ENCODE measurements around the gene TARBP1. TPM values are rescaled to one million over a fixed set of nuclear protein-coding genes. Genes with fewer than 3 reads are reported as not detected.
A peak's percentile ranks its signal among the peaks of the same experiment; 100 is the strongest.

Gene TARBP1
- total and polyA plus RNA-seq, 2 of the 13 experiments (the other 11 are each of a cell fraction or from before 2014, with no cell fraction given), result 37.7 to 67.0 TPM

DNA sequence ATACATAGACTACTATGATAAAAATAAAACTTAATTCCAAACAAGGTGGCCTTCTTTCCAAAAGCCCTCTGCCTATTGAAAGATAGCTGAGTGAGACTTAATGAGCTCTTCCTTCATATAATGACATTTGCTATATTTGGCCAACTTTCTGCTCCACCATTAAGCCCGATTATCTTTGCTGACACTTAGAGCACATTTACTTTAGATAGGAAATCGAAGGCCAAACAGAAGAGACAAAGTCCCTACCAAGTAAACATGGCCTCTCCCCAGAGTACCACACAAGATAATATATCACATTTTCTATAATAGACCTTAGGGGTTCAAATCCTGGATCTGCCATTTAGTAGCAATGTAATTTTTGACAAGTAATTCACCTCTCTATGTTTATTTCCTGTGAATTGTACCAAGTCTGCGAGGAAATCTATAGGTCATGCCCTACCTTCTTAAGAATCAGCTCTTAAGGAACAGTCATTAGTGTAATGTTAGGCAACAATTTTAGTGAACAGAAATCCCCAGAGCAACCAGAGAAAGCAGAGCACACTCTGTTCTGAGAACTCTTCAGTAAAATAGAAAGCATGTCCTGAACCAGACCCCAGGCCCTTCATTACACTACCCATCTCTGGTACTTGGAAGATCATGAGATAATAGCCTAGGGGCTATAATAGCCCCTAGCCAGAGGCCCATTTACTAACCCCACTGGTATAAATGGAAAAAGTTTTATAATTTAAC, 123.0 kb downstream of the TARBP1 start (continued):
- TF ChIP-seq POLR2AphosphoS2 (IDR thresholded peaks at IDR 0.05; ENCODE audit: low read depth, low read length) (no peak), ZNF10 (CRISPR knock-in tag; IDR thresholded peaks at IDR 0.05; ENCODE audit: borderline replicate concordance, low read depth) (no peak), PITX1 (CRISPR knock-in tag; IDR thresholded peaks at IDR 0.05) (peak; percentile 36; the same call in 1 of the 2 replicates), SRY (CRISPR knock-in tag; IDR thresholded peaks at IDR 0.05) (no peak), MED13 (CRISPR knock-in tag; IDR thresholded peaks at IDR 0.05) (no peak), PPARG (CRISPR knock-in tag; conservative IDR thresholded peaks at IDR 0.05) (0 out of 2 replicates have a peak, but pooled peaks have one; percentile 19), KLF12 (CRISPR knock-in tag; IDR thresholded peaks at IDR 0.05; ENCODE audit: borderline replicate concordance) (0 out of 2 replicates have a peak, but pooled peaks have one; percentile 12), HCFC1 (IDR thresholded peaks at IDR 0.05; ENCODE audit: low read depth, low read length) (no peak), TBL1XR1 (IDR thresholded peaks at IDR 0.05; ENCODE audit: borderline replicate concordance, low read length, partially characterized antibody) (no peak)
- TF ChIP-seq, protein P1, sequence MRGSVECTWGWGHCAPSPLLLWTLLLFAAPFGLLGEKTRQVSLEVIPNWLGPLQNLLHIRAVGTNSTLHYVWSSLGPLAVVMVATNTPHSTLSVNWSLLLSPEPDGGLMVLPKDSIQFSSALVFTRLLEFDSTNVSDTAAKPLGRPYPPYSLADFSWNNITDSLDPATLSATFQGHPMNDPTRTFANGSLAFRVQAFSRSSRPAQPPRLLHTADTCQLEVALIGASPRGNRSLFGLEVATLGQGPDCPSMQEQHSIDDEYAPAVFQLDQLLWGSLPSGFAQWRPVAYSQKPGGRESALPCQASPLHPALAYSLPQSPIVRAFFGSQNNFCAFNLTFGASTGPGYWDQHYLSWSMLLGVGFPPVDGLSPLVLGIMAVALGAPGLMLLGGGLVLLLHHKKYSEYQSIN (CRISPR knock-in tag; IDR thresholded peaks at IDR 0.05; ENCODE audit: borderline replicate concordance), result no peak
- TF ChIP-seq, protein P2, sequence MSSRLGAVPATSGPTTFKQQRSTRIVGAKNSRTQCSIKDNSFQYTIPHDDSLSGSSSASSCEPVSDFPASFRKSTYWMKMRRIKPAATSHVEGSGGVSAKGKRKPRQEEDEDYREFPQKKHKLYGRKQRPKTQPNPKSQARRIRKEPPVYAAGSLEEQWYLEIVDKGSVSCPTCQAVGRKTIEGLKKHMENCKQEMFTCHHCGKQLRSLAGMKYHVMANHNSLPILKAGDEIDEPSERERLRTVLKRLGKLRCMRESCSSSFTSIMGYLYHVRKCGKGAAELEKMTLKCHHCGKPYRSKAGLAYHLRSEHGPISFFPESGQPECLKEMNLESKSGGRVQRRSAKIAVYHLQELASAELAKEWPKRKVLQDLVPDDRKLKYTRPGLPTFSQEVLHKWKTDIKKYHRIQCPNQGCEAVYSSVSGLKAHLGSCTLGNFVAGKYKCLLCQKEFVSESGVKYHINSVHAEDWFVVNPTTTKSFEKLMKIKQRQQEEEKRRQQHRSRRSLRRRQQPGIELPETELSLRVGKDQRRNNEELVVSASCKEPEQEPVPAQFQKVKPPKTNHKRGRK (CRISPR knock-in tag; IDR thresholded peaks at IDR 0.05), result no peak
- TF ChIP-seq, protein P3, sequence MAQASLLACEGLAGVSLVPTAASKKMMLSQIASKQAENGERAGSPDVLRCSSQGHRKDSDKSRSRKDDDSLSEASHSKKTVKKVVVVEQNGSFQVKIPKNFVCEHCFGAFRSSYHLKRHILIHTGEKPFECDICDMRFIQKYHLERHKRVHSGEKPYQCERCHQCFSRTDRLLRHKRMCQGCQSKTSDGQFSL (CRISPR knock-in tag; IDR thresholded peaks at IDR 0.05), result no peak
